Muscle layer of duodenum (tissue), 2 donors: ENCODE results near the gene ZNF628.
A peak's percentile ranks its signal among the peaks of the same experiment; 100 is the strongest.

Experiments used
- H3K27ac ChIP-seq: one replicate; pipeline ENCODE4 v1.7.0; 2013; ENCODE audit warnings: mild to moderate bottlenecking, low read length
- H3K27me3 ChIP-seq: one replicate; pipeline ENCODE4 v1.7.0; 2013; ENCODE audit warnings: low read depth, mild to moderate bottlenecking, control low read depth, low read length
- H3K36me3 ChIP-seq, 2 donors: one replicate each; pipeline ENCODE4 v1.7.0; 2013; ENCODE audit warnings: low read length in 2 of 2, control low read depth in 1 of 2, mild to moderate bottlenecking in 1 of 2; ENCODE audit not compliant: insufficient read depth in 2 of 2, control insufficient read depth in 1 of 2
- H3K4me1 ChIP-seq, 2 donors: one replicate each; pipeline ENCODE4 v1.7.0; 2013; ENCODE audit warnings: low read length in 2 of 2, mild to moderate bottlenecking in 2 of 2, control low read depth in 1 of 2, moderate library complexity in 1 of 2; ENCODE audit not compliant: insufficient read depth in 2 of 2, control insufficient read depth in 1 of 2
- H3K4me3 ChIP-seq, 2 donors: one replicate each; pipeline ENCODE4 v1.7.0; 2013; ENCODE audit warnings: low read length in 2 of 2, low read depth in 1 of 2, mild to moderate bottlenecking in 1 of 2
- H3K9me3 ChIP-seq, 2 donors: one replicate each; pipeline ENCODE4 v1.7.0; 2013; ENCODE audit warnings: low read length in 2 of 2, control low read depth in 1 of 2, mild to moderate bottlenecking in 1 of 2; ENCODE audit not compliant: control insufficient read depth in 1 of 2
- donor health status: healthy.

Gene ZNF628

DNA sequence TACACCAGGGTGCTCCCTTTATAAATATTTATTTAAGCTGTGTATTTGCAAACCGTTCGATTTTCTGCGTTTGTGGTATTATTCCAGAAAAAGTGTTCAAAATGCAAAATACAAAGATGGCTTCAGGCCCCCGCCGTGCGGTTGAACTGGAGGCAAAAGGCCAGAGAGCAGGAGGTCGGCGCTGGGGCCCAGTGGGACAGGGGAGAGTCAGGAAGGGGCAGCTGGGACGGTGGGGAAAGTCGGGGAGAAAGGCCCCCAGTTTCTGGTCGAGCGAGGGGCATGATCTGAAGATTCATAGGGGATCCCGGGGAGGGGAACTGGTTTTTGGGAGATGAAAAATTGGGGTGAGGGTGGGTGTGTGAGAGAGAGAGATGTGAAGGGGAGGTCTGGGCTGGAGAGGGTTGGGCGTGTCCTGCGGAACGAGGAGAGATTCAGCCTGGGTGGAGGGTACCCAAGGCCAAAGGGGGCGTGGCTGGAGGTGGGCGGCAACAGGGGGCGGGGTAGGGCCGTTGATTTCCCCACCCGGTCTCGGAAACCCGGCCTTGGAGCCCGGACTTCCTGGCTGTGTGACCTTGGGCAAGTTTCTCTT, 15.7 kb upstream of the ZNF628 start:
- Histone ChIP-seq H3K4me3 (peak overlapping the region; percentile 66 to 93), H3K9me3 (no peaks in the 10 kb centered on the region), H3K36me3 (peaks cover 0 to 7% of the 10 kb centered on the region in 2 donors), H3K4me1 (peaks cover 5 to 25% of the 10 kb centered on the region in 2 donors), H3K27me3 (no peaks in the 10 kb centered on the region), H3K27ac (peak overlapping the region; percentile 63)

DNA sequence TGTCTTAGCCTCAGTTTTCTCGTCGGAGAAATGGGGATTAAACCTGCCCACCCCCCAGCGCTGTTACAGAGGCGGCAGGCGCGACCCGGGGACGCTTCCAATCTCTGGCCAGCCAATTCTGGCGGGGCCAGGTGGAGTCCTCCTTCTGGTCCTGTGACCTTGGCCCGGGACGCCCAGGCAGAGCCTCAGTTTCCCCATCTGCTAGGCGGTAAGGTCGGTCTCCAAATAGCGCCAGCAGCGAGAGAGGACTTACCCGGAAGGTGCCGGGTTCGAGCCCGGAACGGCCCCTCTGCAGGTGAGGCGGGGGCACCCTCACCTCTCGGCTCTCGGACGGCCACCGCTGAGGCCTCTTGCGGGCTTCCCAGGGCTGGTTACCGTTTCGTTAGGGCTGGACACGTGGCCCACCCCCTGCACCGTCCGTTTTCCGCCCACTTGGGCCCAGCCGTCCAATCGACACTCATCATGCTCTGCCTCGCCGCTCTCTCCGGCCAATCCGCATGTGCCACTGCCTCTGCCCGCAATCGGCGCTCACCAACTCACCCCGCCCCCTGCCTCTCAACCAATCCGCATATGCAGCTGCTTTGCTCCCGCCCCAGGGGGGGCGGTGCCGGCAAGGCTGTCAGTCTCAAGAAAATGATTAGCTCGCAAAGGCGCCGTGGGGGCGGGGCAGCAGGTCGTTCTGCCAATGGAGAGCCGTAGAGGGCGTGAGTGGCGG, 15.0 kb upstream of the ZNF628 start, which contains the start of gene ISOC2:
TSS of gene ISOC2 (minus strand) at position 384 of the 715 bp plus-strand sequence. CDS start 5,156 bp downstream, outside the sequence.
- H3K27me3 ChIP-seq = no peaks in the 10 kb centered on the region

DNA sequence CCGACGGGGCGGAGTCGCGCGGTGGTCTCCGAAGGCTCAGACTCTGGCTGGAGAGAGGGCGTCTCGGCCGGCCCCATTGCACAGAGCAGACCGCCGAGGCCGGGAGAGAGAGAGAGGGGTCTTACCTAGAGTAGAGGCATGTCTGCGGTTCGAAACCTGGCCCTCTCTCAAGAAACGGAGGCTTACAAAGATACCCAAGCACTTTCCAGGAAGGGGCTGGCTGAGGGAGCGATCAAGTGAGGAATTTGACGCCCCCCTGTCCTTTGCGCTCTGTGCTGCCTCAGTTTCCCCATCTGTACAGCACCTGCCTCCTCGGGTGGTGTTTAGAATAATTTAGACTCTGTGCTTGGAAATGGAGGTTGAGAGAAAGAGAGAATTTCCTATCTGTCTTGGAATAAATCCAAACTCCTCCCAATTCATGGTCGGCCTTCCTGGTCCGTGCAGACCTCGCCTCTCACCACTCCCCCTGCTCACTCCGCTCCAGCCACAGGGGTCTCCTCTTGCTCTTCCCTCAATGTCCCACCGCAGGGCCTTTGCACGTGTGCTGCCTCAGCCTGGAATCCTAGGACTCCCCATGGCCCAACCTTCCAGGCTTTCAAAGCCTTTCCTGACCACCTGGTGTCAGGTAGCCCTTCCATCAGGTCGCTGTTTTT, 14.3 kb upstream of the ZNF628 start:
- Histone ChIP-seq H3K36me3 (no peaks in the 10 kb centered on the region), H3K27ac (peak overlapping the region; percentile 79), H3K9me3 (no peaks in the 10 kb centered on the region), H3K4me1 (peaks cover 5 to 25% of the 10 kb centered on the region in 2 donors), H3K4me3 (peak overlapping the region; percentile 70 to 93), H3K27me3 (no peaks in the 10 kb centered on the region)

More for the DNA sequence above, 15.0 kb upstream of the ZNF628 start, which contains the start of gene ISOC2:
- Histone ChIP-seq H3K9me3 (no peaks in the 10 kb centered on the region), H3K4me3 (peak within 1 kb of the TSS; percentile 70 to 93), H3K4me1 (peaks cover 5 to 25% of the 10 kb centered on the region in 2 donors), H3K27ac (peak within 1 kb of the TSS; percentile 79), H3K36me3 (peaks cover 0 to 1% of the 10 kb centered on the region in 2 donors)

DNA sequence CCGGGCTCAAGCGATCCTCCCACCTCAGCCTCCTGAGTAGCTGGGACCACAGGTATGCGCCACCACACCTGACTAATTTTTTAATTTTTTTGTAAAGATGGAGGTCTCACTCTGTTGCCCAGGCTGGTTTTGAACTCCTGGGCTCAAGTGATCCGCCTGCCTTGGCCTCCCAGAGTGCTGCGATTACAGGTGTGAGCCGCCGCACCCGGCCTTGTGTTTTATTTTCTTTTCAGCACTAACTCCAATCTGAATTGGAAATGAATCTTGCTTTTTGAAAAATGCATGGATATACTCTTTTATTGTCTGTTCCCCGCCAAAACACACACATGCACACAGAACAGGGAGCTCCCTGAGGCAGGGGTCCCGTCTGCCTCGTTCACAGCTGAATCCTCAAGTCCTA, 13.7 kb upstream of the ZNF628 start:
- Histone ChIP-seq H3K4me1 (peaks cover 10 to 28% of the 10 kb centered on the region in 2 donors), H3K9me3 (no peaks in the 10 kb centered on the region), H3K36me3 (no peaks in the 10 kb centered on the region), H3K4me3 (no peak overlapping the region), H3K27ac (no peak overlapping the region), H3K27me3 (no peaks in the 10 kb centered on the region)

DNA sequence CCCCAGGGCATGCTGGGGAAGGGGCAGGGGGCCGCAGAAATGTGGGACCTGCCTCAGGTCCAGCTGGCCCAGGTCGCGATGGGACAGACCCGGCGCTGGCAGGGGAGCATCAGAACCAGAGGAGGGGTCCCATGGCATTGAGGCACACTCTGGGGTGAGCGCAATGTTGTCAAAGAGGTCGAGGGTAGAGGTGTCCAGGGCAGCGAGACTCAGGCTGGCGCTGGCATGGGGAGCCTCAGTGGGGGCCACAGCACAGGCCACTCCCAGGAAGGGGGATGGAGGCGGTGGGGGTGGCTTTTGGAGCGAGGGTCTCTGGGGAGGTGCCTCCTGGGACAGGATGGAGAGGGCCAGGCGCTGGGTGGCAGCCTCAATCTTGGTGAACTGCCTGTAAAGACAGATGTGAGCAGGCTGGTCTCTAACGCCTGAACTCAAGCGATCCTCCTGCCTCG, 12.8 kb upstream of the ZNF628 start:
- Histone ChIP-seq H3K9me3 (no peaks in the 10 kb centered on the region), H3K4me1 (peaks cover 10 to 33% of the 10 kb centered on the region in 2 donors), H3K36me3 (no peaks in the 10 kb centered on the region), H3K27ac (no peak overlapping the region), H3K27me3 (no peaks in the 10 kb centered on the region), H3K4me3 (no peak overlapping the region)

DNA sequence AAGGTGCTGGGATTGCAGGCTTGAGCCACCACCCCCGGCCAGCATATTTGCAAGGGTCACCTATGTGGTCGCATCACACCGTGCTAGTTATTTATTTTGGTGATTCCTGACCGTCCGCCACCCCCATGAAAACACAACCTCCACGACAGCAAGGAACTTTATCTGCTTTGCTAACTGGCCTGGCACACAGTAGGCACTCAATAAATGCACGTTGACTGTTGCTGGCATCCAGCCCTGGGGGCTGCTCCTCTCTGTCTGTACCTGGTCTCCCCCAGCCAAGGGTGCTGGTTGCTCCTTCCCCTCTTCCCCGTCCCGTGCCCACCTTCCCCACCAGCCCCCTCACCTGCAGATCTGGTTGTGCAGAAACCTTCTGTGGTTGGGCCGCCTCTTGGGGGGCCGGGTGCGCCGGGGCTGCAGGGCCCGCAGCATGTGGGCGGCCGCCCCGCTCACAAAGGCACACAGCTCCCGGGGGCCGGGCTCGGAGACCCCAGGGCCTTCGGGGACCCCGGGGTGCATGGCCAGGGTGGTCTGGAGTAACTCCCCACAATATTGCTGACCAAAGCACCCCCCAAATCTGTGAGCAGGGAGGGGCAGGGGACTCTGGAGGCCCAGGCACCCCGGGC, 12.3 kb upstream of the ZNF628 start:
- no peak overlapping the region for H3K27ac ChIP-seq
- H3K9me3 ChIP-seq = no peaks in the 10 kb centered on the region
- no peaks in the 10 kb centered on the region for H3K27me3 ChIP-seq
- no peak overlapping the region for H3K4me3 ChIP-seq
- peaks cover 10 to 33% of the 10 kb centered on the region in 2 donors for H3K4me1 ChIP-seq
- H3K36me3 ChIP-seq = no peaks in the 10 kb centered on the region

DNA sequence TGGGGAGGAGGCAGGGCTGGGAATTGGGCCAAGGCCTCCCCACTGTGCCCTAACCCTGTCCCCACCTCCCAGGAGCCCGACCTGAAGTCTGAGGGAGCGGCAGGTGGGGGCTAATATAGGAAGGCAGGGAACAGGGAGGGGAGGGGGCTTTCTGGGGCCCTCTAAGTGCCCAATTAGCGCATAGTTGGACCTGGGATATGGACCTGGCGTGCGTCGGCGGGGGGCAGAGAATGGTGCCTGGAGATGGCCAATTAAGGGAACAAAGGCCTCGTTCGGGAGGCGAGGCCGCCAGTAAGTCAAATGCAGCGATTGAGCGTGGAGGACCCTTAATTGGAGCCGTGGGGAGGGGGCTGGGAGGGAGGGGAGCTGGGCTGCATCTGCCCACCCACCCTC, 11.8 kb upstream of the ZNF628 start, which contains the start of gene C19orf85:
TSS of gene C19orf85 (minus strand) at position 90 of the 393 bp plus-strand sequence. CDS start 197 bp downstream, outside the sequence.
- Histone ChIP-seq H3K27me3 (no peaks in the 10 kb centered on the region), H3K36me3 (no peaks in the 10 kb centered on the region), H3K4me1 (peaks cover 10 to 30% of the 10 kb centered on the region in 2 donors), H3K4me3 (no peak within 1 kb of the TSS), H3K27ac (no peak within 1 kb of the TSS), H3K9me3 (no peaks in the 10 kb centered on the region)

DNA sequence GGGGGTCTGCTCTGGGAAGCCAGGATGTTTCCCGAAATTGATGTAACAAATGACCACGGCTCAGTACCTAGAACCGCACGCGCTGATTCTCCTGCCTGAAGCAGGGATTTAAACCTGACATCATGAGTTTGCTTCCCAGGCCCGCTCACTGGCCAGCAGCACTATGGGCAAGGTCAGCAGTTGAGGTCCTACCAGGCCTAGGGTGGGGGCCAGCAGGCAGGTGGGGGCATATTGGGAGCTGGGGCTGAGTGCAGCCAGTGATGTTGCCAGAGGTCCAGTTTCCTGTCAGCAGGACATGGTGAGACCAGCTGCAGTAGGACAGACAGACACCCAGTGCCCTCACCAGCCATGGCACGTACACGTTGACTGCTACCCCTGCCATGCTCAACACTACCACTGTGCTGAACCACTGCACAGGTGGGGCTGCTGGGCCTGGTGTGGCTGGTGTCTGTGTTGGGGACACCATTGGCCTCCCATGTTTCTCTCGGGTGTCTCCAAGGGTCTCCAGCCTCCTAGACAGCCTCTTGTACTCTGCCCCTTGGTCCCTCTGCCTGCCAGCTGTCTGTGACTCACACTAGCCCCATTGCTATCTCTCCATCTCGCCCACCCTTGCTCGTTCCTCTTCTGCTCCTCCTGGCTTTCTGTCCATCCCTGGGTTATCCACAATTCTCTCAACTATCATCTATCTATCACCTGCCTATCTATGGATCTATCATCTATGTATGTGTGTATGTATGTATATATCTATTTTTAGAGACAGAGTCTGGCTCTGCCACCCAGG, 10.8 kb upstream of the ZNF628 start:
- no peaks in the 10 kb centered on the region for H3K9me3 ChIP-seq
- no peaks in the 10 kb centered on the region for H3K36me3 ChIP-seq
- no peaks in the 10 kb centered on the region for H3K27me3 ChIP-seq
- H3K27ac ChIP-seq = no peak overlapping the region
- no peak overlapping the region for H3K4me3 ChIP-seq
- peaks cover 4 to 20% of the 10 kb centered on the region in 2 donors for H3K4me1 ChIP-seq

DNA sequence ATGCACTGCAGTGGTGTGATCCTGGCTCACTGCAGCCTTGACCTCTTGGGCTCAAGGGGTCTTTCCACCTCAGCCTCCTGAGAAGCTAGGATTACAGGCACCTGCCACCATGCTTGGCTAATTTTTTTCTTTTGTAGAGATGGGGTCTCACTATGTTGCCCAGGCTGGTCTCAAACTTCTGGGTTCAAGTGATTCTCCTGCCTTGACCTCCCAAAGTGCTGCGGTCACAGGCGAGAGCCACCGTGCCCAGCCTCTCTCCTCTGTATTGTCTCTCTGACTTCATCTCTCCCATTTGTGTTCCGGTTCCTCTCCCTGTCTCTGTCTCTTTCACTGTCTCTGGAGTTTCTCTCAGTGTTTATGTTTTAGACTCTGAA, 10.2 kb upstream of the ZNF628 start:
- Histone ChIP-seq H3K27me3 (no peaks in the 10 kb centered on the region), H3K4me3 (no peak overlapping the region), H3K27ac (no peak overlapping the region), H3K9me3 (no peaks in the 10 kb centered on the region), H3K36me3 (no peaks in the 10 kb centered on the region), H3K4me1 (peaks cover 4 to 16% of the 10 kb centered on the region in 2 donors)

DNA sequence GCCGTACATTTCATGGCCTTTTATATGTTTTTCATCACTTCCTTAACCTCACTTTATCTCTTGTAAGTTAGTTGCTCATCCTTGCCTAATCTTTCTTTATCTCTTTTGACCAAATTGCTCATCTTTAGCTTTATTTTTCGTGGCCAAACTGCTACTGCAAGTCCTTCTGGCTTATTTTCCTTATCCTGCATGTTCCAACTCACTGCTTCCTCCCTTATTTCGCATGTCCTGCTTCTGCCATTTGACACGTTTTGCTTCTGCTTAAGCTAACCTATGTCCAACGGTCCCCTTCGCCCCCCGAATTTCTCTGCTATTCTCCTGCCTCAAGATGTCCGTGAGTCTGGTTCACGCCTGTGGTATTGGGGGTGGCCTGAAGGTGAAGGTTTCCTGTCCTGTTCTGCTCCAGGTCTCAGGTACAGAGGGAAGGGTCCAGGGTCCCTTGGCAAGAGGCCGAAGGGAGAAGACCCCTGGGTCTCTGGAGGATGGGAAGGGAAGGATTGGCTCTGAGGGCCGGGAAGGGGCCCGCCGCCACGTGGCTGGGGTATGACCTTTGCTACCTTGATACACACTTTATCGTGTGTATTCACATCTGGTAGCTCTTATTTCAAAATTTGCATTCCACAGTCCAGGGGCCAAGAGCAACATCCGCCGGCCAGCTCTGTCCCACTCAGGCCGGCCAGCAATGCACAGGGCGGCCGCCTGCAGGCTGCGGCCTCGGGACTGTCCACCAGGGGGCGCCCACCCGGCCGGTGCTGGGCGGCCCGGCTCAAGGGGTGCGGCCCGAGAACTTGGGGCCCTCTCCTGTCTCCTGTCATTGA, 9.0 kb upstream of the ZNF628 start:
- no peaks in the 10 kb centered on the region for H3K36me3 ChIP-seq
- H3K27ac ChIP-seq = no peak overlapping the region
- H3K4me3 ChIP-seq = no peak overlapping the region
- no peaks in the 10 kb centered on the region for H3K27me3 ChIP-seq
- H3K9me3 ChIP-seq = no peaks in the 10 kb centered on the region
- peaks cover 4 to 13% of the 10 kb centered on the region in 2 donors for H3K4me1 ChIP-seq
